GM19397 (cell line): ENCODE data around the gene OBSCN.

Experiments used
- ATAC-seq: cut with Tn5 transposase; IDR thresholded peaks from one replicate; pipeline ENCODE4 v1.9.1; 2021; ENCODE audit warnings: mild to moderate bottlenecking, moderate library complexity; ENCODE audit not compliant: unreplicated experiment

Gene OBSCN

DNA sequence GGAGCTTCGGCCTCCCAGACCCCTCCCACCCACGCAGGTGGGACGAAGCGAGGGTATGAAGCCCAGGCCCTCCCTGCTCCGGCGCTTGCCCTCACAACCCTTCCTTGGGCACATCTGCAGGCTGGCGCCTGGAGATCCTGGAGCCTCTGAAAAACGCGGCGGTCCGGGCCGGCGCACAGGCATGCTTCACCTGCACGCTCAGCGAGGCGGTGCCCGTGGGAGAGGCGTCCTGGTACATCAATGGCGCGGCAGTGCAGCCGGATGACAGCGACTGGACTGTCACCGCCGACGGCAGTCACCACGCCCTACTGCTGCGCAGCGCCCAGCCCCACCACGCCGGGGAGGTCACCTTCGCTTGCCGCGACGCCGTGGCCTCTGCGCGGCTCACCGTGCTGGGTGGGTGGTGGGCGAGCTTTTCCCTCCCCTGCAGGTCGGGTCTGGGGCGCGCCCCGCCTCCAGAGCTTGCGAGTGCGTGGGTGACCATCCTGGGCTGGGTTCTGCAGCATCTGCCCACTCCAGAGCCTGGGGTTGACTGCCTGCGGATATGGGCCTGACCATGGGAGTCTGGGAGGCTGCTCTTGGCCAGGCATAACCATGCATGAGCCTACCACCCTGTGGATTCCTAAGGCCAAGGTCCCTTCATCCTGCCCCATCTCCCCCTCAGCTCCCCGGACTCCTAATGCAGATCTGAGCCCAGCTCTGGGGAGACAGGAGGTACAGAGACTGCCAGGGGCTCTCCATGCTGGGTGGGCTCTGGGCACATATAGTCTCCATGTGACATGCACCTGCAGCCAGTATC, 108.9 kb downstream of the OBSCN start:
- ATAC-seq, result no peak

DNA sequence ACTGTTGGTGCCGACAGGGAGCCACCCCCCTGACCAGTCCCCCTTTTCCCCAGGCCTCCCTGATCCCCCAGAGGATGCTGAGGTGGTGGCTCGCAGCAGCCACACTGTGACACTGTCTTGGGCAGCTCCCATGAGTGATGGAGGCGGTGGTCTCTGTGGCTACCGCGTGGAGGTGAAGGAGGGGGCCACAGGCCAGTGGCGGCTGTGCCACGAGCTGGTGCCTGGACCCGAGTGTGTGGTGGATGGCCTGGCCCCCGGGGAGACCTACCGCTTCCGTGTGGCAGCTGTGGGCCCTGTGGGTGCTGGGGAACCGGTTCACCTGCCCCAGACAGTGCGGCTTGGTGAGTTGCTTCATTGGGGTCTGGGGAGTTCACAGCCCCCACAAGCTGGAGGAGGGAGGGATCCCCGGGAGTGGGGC, 109.6 kb downstream of the OBSCN start:
- ATAC-seq, result no peak

DNA sequence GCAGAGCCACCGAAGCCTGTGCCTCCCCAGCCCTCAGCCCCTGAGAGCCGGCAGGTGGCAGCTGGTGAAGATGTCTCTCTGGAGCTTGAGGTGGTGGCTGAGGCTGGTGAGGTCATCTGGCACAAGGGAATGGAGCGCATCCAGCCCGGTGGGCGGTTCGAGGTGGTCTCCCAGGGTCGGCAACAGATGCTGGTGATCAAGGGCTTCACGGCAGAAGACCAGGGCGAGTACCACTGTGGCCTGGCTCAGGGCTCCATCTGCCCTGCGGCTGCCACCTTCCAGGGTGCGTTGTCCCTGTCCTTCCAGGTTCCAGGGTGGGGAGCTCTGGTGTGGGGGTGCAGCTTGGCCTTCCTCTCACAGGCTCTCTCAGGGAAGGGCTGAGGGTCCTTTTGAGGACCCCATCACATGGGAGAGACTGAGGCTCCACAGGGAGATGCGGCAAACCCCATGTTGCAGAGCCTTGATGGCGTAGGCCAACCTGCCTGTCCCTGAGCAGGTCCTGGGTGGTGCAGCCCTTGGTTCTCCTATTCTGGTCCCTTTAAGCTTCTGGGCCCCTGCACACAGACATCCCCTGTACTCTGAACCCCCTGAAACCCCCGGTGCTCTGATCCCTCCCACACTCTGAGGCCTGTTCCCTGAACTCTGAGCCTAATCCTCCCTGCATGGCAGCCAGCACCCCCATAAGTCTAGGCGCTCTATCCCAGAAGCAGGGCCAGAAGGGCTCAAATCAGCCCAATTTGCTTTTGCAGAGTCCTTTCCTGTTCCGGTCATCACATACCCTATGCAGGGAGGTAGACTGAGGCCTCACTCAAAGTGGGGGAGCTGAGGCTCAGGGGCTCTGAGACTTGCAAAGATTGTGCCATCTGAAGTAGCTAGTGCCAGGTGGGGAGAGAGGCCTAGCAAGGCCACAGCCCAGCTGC, 110.3 kb downstream of the OBSCN start:
- ATAC-seq, result no peak

DNA sequence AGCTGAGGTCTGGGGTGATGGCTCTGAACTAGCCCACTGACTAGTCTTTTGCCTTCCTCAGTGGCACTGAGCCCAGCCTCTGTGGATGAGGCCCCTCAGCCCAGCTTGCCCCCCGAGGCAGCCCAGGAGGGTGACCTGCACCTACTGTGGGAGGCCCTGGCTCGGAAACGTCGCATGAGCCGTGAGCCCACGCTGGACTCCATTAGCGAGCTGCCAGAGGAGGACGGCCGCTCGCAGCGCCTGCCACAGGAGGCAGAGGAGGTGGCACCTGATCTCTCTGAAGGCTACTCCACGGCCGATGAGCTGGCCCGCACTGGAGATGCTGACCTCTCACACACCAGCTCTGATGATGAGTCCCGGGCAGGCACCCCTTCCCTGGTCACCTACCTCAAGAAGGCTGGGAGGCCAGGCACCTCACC, 111.0 kb downstream of the OBSCN start:
- no peak for ATAC-seq

DNA sequence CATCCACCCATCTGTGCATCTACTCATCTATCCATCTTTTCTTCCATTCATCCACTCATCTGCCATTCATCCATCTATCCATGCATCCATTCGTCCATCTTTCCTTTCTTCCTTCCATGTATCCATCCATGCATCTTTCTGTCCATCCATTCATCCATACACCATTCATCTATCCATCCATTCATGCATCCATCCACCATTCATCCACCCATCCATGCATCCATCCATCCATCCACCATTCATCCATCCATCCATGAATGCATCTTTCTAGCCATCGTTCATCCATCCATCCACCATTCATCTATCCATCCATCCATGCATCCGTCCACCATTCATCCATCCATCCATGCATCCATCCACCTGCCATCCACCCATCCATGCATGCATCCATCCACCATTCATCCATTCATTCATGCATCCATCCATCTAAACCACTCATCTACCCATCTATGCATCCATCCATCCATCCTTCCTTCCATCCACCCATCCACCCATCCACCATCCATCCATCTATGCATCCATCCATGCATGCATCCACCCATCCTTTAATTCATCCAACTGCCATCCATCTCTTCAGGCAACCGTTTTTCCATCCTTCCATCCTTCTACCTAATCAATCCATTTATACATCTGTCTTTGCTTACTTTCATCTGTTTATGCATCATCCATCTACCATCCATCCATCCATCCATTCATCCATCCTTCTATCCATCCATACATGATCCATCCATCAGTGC, 111.7 kb downstream of the OBSCN start:
- no peak for ATAC-seq

DNA sequence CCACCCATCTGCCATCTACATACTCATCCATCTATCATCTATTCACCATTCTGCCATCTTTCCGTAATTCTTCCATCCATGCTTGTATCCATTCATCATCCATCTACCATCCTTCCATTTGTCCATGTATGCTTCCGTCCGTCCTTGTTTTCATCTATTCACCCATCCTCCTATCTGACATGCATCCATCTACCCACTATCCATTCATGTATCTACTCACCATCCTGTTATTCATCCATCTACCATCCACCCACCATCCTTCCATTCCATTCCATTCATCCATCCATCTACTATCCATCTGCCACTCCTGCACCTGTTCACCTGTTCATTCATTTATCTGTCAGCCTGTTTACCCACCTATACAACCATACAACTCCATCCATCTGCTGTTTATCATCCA, 112.5 kb downstream of the OBSCN start:
- ATAC-seq, result no peak

DNA sequence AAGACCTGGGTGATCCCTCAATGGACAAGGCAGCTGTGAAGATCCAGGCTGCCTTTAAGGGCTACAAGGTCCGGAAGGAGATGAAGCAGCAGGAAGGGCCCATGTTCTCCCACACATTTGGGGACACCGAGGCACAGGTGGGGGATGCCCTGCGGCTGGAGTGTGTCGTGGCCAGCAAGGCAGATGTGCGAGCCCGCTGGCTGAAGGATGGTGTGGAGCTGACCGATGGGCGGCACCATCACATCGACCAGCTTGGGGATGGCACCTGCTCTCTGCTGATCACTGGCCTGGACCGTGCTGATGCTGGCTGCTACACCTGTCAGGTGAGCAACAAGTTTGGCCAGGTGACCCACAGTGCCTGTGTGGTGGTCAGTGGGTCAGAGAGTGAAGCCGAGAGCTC, 113.6 kb downstream of the OBSCN start:
- no peak for ATAC-seq

DNA sequence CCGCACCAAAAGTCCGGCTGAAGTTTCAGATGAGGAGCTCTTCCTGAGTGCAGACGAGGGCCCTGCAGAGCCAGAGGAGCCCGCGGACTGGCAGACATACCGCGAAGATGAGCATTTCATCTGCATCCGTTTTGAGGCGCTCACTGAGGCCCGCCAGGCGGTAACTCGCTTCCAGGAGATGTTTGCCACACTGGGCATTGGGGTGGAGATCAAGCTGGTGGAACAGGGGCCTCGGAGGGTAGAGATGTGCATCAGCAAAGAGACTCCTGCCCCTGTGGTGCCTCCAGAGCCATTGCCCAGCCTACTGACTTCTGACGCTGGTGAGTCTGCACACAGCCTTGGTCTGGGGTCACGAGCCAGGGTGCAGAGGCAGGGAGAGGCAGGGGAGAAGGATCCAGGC, 114.1 kb downstream of the OBSCN start:
- no peak for ATAC-seq

DNA sequence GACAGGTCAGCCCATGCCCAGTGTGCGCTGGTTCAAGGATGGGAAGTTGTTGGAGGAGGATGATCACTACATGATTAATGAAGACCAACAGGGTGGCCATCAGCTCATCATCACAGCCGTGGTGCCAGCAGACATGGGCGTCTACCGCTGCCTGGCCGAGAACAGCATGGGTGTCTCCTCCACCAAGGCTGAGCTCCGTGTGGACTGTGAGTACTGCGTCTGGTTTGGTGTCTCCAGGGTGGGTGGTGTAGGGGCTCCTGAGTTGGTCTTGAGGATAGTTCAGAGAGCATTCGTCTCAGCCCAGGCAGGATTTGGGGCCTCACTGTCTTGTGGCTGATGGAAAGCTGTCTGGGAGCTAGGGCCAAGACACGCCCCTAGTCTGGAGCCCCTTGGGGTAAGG, 115.6 kb downstream of the OBSCN start:
- no peak for ATAC-seq

DNA sequence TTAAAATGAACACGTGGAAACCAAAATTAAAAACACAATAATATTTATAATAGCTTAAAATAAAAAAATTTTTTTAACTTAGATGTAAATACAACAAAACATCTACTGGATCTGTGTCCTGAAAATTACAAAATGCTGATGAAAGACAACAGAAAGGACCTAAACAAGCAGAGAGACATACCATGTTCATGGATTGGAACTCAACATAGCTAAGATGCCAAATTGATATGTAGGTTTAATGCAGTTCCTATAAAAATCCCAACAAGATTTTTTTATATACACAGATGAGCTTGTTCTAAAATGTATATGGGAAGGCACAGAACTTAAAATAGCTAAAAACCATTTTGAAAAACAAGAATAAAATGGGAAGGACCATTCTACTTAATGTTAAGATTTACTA, 117.4 kb downstream of the OBSCN start:
- ATAC-seq, result no peak

DNA sequence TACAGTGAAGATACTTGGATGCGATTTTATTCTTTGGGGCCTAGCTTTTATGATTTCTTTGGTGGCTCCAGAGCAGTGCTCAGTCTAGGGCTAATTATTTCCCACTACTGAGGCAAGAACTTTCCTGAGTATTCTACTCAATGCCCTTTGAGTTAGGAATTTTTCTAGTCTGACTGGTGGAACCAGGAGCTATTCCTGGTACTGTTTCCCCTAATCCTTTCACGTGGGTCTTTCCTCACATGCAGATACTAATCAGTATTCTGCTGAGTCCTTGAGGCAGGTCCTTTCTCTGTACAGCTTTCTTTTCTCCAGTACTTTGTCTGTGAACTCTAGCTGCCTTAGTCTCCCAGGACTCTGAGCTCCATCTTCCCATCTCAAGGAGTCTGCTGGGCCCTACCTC, 122.0 kb downstream of the OBSCN start:
- no peak for ATAC-seq

DNA sequence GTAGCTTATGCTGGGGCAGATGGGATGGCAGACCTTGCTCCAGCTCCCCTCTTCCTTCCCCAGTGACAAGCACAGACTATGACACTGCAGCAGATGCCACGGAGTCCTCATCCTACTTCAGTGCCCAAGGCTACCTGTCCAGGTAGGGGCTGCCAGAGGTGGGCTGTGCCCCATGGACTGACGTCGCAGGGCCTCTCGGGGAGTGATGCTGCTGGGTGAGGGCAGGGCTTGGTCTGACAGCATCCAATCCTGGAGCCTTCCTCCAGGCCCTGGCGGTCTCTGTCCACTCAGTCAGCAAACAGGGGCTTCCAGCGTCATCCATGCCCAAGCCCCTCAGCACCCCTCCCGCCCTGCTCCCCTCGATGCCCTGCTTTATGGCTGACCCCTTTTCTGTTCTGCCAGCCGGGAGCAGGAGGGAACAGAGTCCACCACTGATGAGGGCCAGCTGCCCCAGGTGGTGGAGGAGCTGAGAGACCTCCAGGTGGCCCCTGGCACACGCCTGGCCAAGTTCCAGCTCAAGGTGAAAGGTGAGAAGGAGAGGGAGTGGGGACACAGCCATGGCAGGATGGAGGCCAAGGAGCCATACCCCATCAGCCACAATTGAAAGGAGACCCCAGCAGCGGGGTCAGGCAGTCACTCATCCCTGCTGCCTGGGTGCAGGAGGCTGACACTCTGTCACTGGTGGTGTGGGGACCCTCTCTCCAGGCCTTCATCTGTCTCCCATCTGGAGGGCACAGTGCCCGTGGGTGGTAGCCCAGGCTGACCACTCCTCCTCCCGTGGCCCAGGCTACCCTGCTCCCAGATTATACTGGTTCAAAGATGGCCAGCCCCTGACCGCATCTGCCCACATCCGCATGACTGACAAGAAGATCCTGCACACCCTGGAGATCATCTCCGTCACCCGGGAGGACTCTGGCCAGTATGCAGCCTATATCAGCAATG, 125.2 kb downstream of the OBSCN start:
- ATAC-seq, result no peak

DNA sequence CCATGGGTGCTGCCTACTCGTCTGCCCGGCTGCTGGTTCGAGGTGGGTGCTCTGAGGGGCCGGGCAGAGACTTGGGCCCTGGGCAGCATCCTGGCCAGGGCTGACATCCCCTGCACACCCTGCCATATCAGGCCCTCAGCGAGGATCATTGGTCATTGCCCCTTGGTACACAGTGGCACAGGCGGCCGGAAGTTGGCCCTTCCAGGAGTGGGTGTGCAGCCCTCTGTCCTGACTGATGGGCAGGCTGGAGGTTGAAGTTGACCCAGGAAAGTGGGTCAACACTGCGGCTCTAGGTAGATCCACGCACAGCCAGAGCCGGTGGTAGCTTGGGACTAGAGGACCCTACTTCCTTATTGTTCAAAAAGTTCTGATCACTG, 125.9 kb downstream of the OBSCN start:
- ATAC-seq, result no peak

DNA sequence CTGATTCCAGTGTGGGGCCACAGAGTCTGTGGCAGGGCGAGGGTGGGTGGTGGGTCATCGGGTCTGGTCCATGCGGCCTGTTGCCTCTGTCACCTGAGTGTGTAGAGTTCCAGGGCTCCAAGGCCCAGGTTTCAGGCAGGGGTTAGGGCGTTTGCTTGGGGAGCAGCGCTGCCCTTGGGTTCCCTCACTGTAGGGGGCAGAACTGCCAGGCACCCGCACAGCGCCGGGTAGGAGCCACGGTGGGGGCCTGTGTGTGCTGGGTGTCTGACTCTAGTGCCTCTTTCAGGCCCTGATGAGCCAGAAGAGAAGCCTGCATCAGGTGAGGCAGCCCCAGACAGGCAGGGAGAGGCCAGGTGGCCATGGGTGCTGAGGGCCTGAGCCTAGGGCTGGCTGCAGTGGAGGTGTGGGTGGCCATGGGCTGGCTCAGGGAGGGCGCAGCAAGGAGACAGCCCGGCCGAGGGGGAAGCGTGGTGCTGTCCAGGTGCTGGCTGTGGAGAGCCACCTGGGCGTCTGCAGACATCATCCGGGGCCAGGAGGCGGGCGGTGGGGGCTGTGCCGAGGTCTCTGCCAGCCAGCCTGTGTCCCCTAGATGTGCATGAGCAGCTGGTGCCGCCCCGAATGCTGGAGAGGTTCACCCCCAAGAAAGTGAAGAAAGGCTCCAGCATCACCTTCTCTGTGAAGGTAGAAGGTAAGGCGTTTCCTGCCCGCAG, 126.5 kb downstream of the OBSCN start:
- ATAC-seq, result no peak

DNA sequence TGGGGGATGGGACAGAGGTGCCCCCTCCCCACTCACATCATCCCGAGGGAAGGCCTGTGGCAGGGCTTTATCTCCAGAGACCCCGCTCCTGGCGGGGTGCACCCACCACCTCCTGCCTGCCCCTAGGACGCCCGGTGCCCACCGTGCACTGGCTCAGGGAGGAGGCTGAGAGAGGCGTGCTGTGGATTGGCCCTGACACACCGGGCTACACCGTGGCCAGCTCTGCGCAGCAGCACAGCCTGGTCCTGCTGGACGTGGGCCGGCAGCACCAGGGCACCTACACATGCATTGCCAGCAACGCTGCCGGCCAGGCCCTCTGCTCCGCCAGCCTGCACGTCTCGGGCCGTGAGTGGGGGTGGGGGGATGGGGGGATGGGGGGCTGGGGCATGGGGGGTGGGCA, 127.1 kb downstream of the OBSCN start:
- no peak for ATAC-seq

DNA sequence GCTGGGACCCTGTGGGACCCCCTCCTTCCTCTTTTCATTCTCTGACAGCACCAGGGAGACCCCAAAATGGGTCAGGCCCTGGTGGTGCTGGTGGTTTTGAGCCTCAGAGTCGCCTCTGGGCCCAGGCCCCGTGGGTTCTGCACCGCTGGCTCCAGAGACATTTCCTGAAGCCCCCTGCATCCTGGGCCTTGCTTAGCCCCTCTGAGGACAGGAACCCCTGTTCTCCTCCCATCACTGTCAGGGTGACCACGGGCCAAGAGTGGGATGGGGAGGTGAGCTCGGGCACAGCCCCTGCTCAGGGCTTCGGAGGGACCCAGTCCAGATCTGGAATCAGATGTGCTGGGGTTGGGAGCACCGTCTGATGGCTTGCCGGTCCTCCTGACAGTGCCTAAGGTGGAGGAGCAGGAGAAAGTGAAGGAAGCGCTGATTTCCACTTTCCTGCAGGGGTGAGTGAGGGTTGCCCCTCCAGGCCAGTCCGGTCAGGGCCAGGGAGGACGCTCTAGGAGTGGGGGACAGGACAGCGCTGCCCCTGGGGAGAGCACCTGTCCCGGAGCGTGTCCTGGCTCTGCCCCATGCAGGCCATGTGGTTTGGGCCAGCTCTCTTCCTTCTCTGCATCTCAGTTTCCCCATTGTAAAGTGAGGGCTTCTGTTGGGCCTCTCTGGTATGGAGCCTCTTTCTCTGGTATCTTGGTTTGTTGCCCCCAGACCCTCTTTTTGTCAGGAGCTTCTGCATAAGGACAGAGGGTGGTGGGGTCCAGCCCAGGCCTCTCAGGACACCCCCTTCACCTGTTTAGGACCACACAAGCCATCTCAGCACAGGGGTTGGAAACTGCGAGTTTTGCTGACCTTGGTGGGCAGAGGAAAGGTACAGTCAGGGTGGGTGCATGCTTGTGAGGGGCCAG, 127.8 kb downstream of the OBSCN start:
- no peak for ATAC-seq

DNA sequence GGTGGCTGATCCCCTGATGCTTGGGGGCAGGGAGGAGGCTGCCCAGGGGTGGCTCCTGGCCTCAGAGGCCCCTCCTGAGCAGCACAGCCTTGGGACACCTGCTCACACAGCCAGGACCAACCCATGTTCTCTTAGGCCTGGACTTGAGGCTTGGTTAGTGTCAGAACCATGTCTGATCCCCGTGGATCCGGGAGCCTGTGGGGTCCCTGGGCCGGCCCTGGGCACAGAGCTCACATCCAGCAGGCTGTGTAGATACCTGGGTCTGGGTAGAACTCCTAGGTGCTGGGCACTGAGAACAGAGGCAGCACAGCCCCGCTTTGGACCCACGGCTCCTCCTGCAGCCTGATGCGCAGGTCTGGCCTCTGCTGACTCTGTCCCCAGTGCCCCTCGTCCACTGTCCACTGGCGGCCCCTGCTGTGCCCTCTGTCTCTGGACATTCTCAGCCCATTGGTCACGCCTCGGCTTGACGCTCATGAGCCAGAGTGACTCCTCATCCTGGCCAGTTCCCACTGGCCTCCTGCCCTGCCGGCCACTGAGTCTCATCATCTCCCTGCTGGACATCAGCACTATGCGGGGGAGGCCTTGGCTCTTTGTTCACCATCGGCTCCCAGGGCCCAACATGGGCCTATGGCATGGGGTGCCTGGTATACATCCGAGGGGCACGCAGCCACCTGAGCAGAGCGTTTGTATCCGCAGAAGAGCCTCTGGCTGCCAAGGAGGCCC, 128.6 kb downstream of the OBSCN start:
- ATAC-seq, result no peak

DNA sequence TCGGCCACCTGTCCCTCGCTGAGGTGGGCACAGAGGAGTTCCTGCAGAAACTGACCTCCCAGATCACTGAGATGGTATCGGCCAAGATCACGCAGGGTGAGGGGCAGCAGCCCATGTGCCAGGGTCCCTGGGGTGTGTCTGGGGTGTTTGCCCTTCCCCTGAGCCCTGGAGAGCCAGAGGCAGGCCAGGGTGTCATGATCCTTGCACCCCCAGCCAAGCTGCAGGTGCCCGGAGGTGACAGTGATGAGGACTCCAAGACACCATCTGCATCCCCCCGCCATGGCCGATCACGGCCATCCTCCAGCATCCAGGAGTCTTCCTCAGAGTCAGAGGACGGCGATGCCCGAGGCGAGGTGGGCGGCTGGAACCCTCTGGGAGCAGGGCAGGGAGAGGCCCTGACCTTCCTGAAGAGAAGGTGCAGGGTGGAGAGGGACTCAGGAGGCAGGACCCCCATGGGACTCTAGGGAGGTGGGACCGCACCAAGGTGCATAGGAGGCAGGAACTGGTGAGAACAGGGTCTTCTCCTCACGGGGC, 129.3 kb downstream of the OBSCN start:
- ATAC-seq, result no peak
